ENCODE data around the gene NPFFR1.

NPFFR1 gene

GRCh38 chr10:70212879-70213278 lies 70.9 kb downstream of the NPFFR1 start:
- DNase-seq = no peak

- DNase-seq = no peak
Measured at GRCh38 chr10:70212277-70212676, 71.5 kb downstream of the NPFFR1 start.

DNA sequence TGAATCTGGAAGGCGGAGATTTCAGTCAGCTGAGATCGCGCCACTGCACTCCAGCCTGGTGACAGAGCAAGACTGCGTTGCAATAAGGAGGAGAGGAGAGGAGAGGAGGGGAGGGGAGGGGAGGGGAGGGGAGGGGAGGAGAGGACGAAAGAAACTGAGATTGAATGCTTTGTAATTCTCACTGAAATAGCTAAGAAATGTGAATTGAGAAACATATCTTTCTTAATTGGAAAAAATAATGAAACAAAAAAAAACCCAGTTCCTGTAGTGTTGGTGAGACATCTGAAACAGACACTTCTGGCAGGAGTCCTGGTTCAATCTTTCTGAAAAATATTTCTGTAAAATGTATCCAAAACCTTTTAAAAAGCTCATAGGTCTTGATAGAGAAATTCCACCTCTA lies 77.0 kb downstream of the NPFFR1 start:
- no peak for DNase-seq

DNA sequence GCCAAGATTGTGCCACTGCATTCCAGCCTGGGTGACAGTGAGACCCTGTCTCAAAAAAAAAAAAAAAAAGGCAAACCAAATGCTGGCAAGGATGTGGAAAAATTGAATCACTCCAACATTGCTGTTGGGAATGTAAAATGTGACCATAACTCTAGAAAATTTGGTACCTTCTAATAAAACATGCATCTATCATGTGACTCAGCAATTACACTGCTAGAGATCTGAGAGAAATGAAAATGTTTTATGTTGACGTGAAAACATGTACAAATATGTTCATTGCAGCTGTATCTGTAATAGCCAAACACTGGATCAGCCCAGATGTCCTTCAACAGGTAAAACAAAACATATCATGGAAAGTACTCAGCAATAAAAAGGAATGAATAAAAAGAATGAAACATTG lies 82.7 kb downstream of the NPFFR1 start:
- no peak for DNase-seq

DNA sequence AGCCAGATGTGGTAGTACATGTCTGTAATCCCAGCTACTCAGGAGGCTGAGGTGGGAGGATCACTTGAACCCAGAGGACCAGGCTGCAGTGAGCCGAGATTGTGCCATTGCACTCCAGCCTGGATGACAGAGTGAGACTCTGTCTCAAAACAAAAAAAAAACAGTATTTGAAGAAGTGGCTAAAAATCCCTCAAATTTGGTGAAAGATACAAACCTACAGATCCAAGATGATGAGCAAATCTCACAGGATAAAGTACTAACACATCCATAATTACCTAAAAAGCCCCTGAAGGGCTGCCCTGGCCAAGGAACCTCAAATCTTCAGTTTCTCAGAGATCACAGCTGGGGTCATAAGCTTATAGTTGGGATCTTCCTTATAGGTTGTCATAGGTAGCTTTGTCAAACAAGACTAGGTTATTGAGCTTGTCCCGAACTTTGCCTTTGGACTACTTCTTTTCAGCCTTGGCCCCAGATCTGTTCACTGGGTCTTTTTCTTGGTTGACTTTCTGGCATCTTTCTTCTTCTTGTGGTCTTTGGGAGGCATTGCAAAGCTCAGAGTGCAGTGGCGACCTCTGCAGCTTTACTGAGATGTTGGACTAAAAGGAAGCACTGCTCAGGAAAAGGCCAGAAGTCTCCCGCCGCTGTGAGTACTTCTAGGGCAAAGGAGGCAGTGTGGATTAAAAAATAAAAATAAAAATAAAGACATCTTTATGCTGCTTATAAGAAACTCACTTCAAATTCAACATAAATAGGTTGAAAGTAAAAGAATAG lies 84.9 kb downstream of the NPFFR1 start:
- DNase-seq = no peak
